Smooth muscle cell (in vitro differentiated cells): Measurements from ENCODE around the gene MYZAP. TPM values are rescaled to one million over a fixed set of nuclear protein-coding genes. Genes with fewer than 3 reads are reported as not detected.

ENCODE experiments used
- DNase-seq: peaks from one replicate; lab custom pipeline; 2025; ENCODE audit not compliant: unreplicated experiment; lab: John Stamatoyannopoulos, UW
- H2AFZ ChIP-seq: fragments of 200-600 bp; sonication (generic); 2 replicates; pipeline ENCODE4 v1.6.0; 2016; ENCODE audit warnings: antibody characterized with exemption, low read depth, mild to moderate bottlenecking
- H3F3A ChIP-seq: fragments of 200-600 bp; sonication (generic); 2 replicates; pipeline ENCODE4 v1.6.0; 2017; ENCODE audit warnings: antibody characterized with exemption, low read depth
- H3K27ac ChIP-seq: fragments of 200-600 bp; sonication (generic); 2 replicates; pipeline ENCODE4 v1.5.1; 2016; ENCODE audit warnings: low read depth, mild to moderate bottlenecking
- H3K27me3 ChIP-seq: fragments of 200-600 bp; sonication (generic); 2 replicates; pipeline ENCODE4 v1.6.1; 2016; ENCODE audit warnings: low read depth, mild to moderate bottlenecking
- H3K36me3 ChIP-seq: fragments of 200-600 bp; sonication (generic); 2 replicates; pipeline ENCODE4 v1.5.1; 2016; ENCODE audit warnings: low read depth
- H3K4me1 ChIP-seq: fragments of 200-600 bp; sonication (generic); 2 replicates; pipeline ENCODE4 v1.5.1; 2016; ENCODE audit warnings: low read depth
- H3K4me2 ChIP-seq: fragments of 200-600 bp; sonication (generic); 2 replicates; pipeline ENCODE4 v1.6.0; 2016; ENCODE audit warnings: mild to moderate bottlenecking
- H3K4me3 ChIP-seq: fragments of 200-600 bp; sonication (generic); 2 replicates; pipeline ENCODE4 v1.5.1; 2016; ENCODE audit warnings: mild to moderate bottlenecking
- H3K79me2 ChIP-seq: fragments of 200-600 bp; sonication (generic); 2 replicates; pipeline ENCODE4 v1.6.0; 2016; ENCODE audit warnings: low read depth, mild to moderate bottlenecking
- H3K9ac ChIP-seq: fragments of 200-600 bp; sonication (generic); 2 replicates; pipeline ENCODE4 v1.6.0; 2016; ENCODE audit warnings: low read depth
- H3K9me3 ChIP-seq: fragments of 200-600 bp; sonication (generic); replicated peaks from 2 replicates; pipeline ENCODE4 v1.5.1; 2016; ENCODE audit warnings: low read depth
- H4K20me1 ChIP-seq: fragments of 200-600 bp; sonication (generic); 2 replicates; pipeline ENCODE4 v1.6.0; 2016; ENCODE audit warnings: low read depth
- WGBS: methylation state at CpG from one replicate; pipeline ENCODE4 v1.1.7; 2016; ENCODE audit warnings: low lambda C conversion rate; 5-methylcytosine and 5-hydroxymethylcytosine counted together
- polyA plus RNA-seq: library from polyadenylated mRNA; unstranded; fragments of >200 nt; fragmentation: Nextera tagmentation; extraction: Ambion mirVana; gene quantifications from 2 replicates; pipeline ENCODE4 v1.2.1, GENCODE V29; 2016
- total RNA-seq: library from RNA; depleted of rRNA; stranded (reverse); fragments of >200 nt; gene quantifications from 2 replicates; pipeline ENCODE4 v1.2.3, GENCODE V29; 2014
- TF ChIP-seq, protein P1 (sequence below): fragments of 200-600 bp; sonication (generic); IDR thresholded peaks from 2 replicates; pipeline ENCODE4 v1.5.1; 2017; ENCODE audit warnings: borderline replicate concordance, mild to moderate bottlenecking, antibody characterized with exemption; ENCODE audit not compliant: insufficient read depth, poor library complexity, severe bottlenecking

Gene MYZAP
- total and polyA plus RNA-seq, 2 experiments from 2014 or later = 0.09 to 0.65 TPM

DNA sequence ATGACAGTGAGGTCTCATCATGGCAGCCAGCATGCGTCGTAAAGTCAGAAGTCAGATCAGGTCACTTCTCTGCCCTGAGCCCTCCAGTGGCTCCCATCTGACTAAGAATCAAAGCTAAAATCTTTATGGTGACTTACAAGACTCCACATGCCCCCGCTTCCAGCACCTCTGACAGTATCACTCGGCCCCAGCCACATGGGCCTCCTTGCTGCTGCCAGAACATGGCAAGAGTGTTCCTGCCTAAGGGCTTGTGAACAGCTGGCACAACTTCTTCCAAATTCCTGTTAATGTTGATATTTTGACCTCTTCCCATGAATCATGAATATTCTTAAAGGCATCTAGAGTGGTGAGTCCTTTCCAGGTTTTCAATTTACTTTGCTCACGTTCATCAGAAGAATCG lies 135.3 kb downstream of the MYZAP start:
- H3F3A ChIP-seq = no peaks in the 10 kb centered on the region
- DNase-seq = no peak
- no peaks in the 10 kb centered on the region for H3K79me2 ChIP-seq
- WGBS = 80% methylated on average over 6 of the region's 6 CpGs
- no peak overlapping the region for H2AFZ ChIP-seq
- H3K36me3 ChIP-seq = no peaks in the 10 kb centered on the region
- TF ChIP-seq, protein P1, sequence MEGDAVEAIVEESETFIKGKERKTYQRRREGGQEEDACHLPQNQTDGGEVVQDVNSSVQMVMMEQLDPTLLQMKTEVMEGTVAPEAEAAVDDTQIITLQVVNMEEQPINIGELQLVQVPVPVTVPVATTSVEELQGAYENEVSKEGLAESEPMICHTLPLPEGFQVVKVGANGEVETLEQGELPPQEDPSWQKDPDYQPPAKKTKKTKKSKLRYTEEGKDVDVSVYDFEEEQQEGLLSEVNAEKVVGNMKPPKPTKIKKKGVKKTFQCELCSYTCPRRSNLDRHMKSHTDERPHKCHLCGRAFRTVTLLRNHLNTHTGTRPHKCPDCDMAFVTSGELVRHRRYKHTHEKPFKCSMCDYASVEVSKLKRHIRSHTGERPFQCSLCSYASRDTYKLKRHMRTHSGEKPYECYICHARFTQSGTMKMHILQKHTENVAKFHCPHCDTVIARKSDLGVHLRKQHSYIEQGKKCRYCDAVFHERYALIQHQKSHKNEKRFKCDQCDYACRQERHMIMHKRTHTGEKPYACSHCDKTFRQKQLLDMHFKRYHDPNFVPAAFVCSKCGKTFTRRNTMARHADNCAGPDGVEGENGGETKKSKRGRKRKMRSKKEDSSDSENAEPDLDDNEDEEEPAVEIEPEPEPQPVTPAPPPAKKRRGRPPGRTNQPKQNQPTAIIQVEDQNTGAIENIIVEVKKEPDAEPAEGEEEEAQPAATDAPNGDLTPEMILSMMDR = no peak
- H3K4me3 ChIP-seq = no peak overlapping the region
- no peaks in the 10 kb centered on the region for H3K9me3 ChIP-seq
- H3K9ac ChIP-seq = no peak overlapping the region
- no peak overlapping the region for H3K27ac ChIP-seq
- H3K27me3 ChIP-seq = no peaks in the 10 kb centered on the region
- H4K20me1 ChIP-seq = no peaks in the 10 kb centered on the region
- no peak overlapping the region for H3K4me2 ChIP-seq
- H3K4me1 ChIP-seq = no peaks in the 10 kb centered on the region

GRCh38 chr15:57728436-57728835 lies 136.7 kb downstream of the MYZAP start:
- Histone ChIP-seq H4K20me1 (no peaks in the 10 kb centered on the region), H3K36me3 (no peaks in the 10 kb centered on the region), H3K4me3 (no peak overlapping the region), H3K9ac (no peak overlapping the region), H3K4me2 (peak overlapping the region; percentile 11), H3K9me3 (no peaks in the 10 kb centered on the region), H3F3A (no peaks in the 10 kb centered on the region), H3K79me2 (no peaks in the 10 kb centered on the region), H3K4me1 (no peaks in the 10 kb centered on the region), H3K27me3 (no peaks in the 10 kb centered on the region), H3K27ac (no peak overlapping the region), H2AFZ (peak overlapping the region; percentile 1)
- WGBS = 67% methylated on average over 8 of the region's 8 CpGs
- no peak for DNase-seq
- TF ChIP-seq, protein P1 = no peak

DNA sequence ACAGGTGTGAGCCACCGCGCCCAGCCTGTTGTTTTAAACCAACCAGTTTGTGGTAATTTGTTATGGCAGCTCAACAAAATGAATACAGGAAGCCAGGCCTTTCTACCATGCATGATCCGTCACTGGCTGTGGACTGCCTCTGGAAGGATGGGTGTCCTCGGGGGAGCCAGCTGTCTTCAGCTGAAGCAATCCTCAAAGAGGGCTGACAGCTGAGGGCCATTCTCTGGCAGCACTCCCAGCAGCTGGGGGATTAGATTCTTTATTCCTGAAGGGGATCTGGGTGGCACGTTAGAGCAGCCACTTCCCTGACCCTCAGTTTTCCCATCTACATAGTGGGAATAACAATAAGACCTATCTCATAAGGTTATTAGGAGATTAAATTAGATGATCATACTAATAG lies 139.2 kb downstream of the MYZAP start:
- H3K27me3 ChIP-seq = no peaks in the 10 kb centered on the region
- H3K4me2 ChIP-seq = no peak overlapping the region
- no peaks in the 10 kb centered on the region for H4K20me1 ChIP-seq
- no peaks in the 10 kb centered on the region for H3K36me3 ChIP-seq
- H3F3A ChIP-seq = no peaks in the 10 kb centered on the region
- H3K79me2 ChIP-seq = no peaks in the 10 kb centered on the region
- TF ChIP-seq, protein P1 = no peak
- no peaks in the 10 kb centered on the region for H3K4me1 ChIP-seq
- no peaks in the 10 kb centered on the region for H3K9me3 ChIP-seq
- WGBS = 86% methylated on average over 5 of the region's 5 CpGs
- H3K27ac ChIP-seq = no peak overlapping the region
- no peak overlapping the region for H3K9ac ChIP-seq
- H2AFZ ChIP-seq = no peak overlapping the region
- no peak for DNase-seq
- H3K4me3 ChIP-seq = no peak overlapping the region

GRCh38 chr15:57731530-57732103 lies 139.9 kb downstream of the MYZAP start:
- Histone ChIP-seq H3K79me2 (no peaks in the 10 kb centered on the region), H2AFZ (no peak overlapping the region), H3K27ac (no peak overlapping the region), H3K4me2 (no peak overlapping the region), H3K9me3 (no peaks in the 10 kb centered on the region), H3F3A (no peaks in the 10 kb centered on the region), H3K27me3 (no peaks in the 10 kb centered on the region), H3K4me1 (no peaks in the 10 kb centered on the region), H3K4me3 (no peak overlapping the region), H3K9ac (no peak overlapping the region), H3K36me3 (no peaks in the 10 kb centered on the region), H4K20me1 (no peaks in the 10 kb centered on the region)
- no peak for DNase-seq
- TF ChIP-seq, protein P1 = no peak
- WGBS = 34% methylated on average over 6 of the region's 6 CpGs
